ENCODE results near the gene SNRNP40.

Gene SNRNP40

GRCh38 chr1:31296486-31297276 is at the start of gene SNRNP40, which contains the start of gene ZCCHC17:
Gene SNRNP40 (minus strand): TSS chr1:31296788. CDS start chr1:31296751, 37 bp downstream.
Gene ZCCHC17 (plus strand): TSS chr1:31297032. CDS start chr1:31310099, 13,067 bp downstream.
- peak; percentile 52 to 99 (median 94) for DNase-seq

DNA sequence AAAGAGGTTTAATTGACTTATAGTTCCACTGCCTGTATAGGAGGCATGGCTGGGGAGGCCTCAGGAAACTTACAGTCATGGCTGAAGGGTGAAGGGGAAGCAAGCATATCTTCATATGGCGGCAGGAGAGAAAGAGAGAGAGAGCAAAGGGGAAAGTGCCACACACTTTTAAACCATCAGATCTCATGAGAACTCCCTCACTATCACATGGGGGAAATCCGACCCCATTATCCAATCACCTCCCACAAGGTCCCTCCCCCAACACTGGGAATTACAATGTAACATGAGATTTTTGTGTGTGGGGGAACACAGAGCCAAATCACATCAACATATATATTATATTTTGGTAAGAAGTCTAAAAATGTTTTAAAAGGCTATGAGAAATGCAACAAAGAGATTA is 49.0 kb upstream of the SNRNP40 start:
- DNase-seq: no peak

DNA sequence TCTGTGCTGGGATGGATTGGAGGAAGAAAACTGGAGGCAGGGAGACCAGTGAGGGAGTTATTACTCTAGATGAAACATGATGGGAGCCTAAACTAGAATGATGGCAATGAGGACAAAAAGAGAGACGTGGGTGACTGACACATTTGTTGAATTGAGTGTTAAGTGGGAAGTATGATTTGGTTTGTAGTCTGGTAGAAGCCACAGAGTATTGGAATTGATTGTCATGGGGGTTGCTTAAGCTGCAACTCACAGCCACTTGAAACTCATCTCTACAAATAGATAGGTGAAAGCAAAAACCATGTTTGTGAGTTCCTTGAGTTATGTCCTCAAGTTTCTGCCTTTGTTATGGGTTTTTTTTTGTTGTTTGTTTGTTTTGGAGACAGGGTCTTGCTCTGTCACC is 47.9 kb upstream of the SNRNP40 start:
- no peak for DNase-seq

DNA sequence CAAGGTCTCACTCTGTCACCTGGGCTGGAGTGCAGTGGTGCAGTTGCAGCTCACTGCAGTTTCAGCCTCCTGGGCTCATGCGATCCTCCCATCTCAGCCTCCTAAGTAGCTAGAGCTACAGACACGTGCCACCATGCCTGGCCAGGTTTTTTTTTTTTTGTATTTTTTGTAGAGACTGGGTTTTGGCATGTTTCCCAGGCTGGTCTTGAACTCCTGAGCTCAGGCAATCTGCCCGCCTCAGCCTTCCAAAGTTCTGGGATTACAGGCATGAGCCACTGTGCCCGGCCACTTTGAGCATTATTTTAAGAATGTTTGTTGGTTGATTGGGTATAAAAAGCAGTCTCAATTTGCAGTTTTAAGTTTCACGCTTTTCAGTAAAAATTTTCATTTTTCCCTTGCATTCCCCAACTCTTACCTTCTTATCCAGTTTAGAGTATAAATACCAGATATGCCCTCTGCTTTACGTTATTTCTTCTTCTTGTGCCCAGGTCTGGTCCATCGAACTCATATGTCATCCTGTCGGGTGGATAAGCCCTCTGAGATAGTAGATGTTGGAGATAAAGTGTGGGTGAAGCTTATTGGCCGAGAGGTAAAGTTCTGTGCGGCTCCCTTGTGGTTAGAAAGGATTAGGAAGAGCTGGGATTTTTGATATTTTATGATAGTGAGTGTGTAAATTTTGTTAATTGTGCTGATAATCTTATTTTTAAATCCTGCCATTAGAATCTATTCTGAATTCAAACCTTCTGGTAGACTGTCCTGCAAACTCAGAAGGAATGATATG is 40.3 kb upstream of the SNRNP40 start:
- no peak for DNase-seq

- peak in 5 of 58 donors; percentile 5 to 45 (median 14) for DNase-seq
These were observed 38.4 kb upstream of the SNRNP40 start for GRCh38 chr1:31335007-31335406.

GRCh38 chr1:31327381-31327780 is 30.8 kb upstream of the SNRNP40 start:
- DNase-seq: no peak

DNA sequence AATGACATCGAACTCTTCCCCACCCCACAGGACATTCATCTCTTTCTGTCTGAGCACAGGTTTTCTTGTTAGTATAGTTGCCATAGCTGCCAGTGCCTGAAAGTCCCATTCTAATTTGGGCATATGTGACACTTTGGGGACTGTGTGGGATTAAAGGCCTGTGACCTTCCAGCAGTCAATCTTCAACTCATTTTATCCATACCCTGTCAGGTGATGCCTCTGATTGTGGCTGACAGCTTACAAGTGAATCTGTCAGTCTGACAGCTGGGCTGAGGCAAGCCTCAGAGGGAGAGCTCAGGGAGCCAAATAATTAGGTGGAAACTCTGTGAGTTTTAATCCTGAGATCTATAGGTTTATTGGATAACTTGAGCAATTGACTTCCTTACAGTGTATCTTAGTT is 29.9 kb upstream of the SNRNP40 start:
- no peak for DNase-seq

GRCh38 chr1:31324992-31325391 is 28.4 kb upstream of the SNRNP40 start:
- DNase-seq: no peak

DNA sequence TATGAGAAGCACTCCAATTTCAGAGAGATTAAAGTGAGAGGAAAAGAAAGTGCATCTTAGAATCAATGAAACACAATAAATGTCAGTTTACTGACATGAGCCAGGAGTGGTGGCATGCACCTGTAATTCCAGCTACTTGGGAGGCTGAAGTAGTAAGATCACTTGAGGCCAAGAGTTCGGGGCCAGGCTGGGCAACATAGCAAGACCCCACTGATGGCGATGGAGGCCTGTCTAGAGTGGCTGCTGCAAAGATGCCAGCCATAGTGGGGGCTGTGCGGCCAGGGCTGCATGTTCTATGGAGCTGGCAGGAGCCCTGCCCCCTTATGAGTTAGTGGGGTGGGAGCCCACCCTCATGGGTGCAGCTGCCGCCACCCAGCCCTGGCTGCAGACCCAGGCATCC is 27.5 kb upstream of the SNRNP40 start:
- no peak for DNase-seq

DNA sequence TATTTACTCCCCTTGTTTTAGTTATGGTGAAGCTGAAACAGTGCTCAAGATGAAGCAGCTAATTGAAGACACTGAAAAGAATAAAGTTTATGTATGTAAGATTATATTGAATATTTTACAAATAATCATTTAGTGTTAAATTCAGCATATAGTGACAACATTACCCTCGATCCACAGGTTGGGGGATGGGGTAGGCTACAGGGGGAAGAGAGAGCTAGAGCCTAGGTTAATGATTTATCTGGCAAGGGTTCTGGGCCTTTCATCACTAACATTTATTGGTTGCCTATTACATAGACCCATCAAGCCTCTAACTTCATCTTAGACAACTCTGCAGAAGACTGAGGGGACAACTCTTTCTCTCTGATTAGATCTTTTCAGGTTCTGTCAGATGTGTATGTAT is 21.6 kb upstream of the SNRNP40 start:
- no peak for DNase-seq

DNA sequence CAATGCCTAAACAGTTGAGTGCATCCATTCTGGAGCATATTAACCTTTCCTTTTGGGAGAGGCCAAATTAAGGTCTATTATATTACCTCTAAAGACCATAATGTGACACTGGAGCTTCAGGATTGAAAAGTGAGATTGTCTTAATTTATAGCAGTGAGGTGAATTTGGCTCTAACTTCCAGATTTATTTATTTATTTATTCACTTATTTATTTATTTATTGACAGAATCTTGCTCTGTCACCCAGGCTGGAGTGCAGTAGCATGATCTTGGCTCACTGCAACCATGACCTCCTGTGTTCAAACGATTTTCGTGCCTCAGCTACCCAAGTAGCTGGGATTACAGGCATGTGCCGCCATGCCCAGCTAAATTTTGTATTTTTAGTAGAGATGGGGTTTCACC is 19.3 kb upstream of the SNRNP40 start:
- no peak for DNase-seq

DNA sequence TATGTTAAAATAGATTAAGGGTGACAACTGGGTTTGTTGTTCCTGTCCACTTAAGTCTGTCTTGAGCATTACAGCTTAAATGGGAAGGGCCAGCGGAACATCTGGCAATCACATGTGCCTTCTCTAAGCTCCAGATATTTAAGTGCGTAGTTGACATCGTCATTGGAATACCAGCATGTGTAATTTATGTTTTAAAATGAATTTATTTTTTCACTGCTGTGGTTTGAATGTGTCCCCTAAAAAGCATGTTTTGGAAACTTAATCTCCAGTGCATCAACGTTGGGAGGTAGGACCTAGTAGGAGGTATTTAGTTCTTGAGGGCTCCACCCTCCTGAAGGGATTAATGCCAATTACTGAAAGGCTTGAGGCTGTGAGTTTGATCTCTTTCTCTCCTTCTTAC is 13.6 kb upstream of the SNRNP40 start:
- no peak for DNase-seq

DNA sequence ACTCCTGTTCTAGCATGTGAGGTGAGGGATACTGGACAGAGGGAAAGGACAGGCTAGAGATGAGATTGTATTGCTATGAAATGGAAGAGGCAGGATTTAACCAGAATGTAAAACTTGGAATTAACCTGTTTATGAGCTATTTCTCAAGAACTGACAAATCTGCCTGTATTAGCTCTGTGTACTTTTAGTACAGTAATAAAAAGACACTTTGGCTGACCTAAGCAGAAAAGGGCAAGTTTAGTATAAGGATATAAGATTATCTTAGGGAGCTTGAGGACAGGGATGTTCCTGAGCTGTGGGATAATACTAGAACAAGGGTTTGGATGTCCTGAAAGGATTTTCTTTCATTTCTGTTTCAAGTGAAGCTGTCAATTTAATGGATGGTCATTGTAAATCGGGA is 11.4 kb upstream of the SNRNP40 start:
- DNase-seq: no peak

DNA sequence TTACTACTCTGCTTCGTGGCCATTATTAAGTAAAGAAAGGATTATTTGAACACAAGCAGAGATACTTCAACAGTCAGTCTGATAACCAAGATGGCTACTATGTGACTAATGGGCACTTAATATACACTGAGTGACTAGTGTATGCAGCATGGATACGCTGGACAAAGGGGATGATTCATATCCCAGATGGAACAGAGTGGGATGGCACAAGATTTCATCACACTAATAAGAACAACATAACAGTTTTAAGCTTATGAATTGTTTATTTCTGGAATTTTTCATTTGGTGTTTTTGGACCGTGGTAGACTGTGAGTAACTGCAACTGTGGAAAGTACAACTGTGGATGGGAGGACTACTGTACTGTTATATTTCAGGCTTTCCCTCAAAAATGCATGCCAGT is 9.7 kb upstream of the SNRNP40 start:
- DNase-seq: no peak

DNA sequence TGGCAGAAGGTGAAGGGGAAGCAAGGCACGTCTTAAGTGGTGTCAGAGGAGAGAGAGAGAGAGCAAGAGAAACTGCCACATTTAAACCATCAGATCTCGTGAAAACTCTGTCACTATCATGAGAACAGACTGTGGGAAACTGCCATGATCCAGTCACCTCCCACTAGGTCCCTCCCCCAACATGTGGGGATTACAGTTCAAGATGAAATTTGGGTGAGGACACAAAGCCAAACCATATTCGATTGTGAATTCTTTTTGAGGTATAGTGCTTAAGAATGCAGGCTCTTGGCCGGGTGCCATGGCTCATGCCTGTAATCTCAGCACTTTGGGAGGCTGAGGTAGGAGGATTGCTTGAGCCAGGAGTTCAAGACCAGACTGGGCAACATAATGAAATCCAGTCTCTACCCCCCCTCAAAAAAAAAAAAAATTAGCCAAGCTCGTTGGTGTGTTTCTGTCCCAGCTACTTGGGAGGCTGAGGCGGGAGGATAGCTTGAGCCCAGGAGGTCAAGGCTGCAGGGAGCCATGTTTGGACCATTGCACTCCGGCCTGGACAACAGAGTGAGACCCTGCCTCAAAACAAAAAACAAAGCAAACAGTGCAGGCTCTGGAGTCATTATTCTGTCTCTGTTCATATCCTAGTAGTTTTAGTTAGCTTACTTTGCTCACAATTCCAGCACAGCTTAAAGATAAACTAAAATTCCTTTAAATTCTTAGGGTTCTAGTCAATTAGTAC is 6.3 kb upstream of the SNRNP40 start:
- DNase-seq: no peak

DNA sequence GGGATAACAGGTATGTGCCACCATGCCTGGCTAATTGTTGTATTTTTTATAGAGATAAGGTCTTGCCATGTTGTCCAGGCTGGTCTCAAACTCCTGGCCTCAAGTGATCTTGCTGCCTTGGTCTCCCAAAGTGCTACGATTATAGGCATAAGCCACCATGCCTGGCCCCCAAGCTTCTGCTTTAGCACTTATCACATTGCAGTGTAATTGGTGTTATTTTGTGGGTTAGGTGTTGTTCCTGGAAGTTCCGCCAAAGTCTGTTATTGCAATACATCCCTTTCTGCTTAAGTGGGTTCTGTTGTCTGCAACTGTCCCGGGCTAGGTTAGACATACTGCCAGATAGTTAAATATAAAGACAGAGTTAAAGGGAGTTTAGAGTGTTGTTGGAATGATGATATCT is 3.6 kb upstream of the SNRNP40 start:
- DNase-seq: no peak

GRCh38 chr1:31299365-31299764 is 2.8 kb upstream of the SNRNP40 start:
- DNase-seq: no peak

DNA sequence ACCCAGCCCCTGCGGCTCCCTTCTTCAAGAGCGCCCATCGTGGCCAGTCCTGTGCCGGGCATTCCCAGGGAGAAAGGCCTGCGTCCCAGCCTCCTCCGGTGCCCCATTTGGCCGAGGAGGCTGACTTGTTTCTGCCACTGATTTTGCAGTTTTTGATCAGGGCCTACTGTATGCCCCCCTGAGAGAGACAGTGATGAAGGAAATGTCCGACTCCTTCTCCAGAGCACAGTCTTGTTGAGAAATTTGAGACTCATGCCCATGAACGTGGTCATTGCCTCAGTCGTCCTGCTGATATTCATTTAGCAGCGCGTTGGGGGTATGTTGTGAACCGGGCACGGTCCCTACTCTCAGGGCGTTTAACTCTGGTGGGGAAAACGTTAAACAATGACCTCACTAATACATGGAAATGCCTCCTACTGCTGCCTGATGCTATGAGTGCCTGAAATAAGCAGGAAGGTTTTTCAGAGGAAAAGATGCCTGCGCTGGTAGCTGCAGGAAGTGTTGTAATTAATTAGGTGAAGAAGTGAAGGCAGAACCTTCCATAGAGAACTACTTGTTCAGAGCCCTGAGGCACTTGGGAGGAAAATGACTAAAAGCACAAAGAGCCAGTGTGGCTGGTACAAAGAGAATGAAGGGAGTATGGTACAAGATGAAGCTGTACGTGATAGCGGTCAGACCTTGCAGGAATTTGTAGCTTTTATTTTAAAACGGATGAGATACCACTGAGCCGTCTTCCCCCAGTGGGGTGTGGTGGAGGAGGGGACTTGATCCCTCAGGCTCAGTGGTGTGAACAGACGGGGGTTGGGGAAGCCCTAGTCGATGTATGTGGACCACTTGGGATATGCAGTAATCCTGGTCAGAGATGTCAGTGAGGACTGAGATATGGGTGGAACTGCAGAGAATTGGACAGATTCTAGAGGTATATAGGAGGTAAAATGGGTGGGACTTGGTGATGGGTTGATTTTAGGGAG is 974 bp upstream of the SNRNP40 start:
- peak in 2 of 58 donors; percentile 2 to 25 for DNase-seq

DNA sequence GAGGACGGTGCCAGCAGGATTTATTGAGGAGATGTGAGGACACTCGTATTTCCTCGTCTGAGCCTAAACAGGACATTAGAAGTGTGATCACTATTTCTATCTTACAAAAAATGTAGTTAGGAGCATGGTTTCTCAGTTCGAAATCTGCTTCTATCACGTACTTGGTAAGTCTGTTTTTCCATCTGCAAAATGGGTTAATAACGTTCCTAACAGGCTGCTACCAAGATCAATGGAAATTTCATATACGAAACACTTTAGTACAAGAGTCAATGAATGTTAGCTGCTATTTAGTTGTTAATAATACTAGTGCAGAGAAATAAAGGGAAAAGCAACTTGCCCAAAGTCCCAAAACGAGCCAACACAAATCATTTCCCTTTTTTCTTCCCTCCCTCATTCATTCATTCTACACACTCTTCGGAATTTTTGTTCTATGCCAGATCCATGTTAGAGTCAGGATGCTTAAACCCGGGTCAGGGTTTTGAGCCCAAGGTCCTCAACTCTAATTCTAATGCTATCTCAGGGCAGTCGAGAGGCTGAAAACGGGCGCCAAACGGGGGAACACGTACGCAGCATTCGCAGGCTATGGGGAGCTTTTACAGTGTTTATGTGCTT is 608 bp downstream of the SNRNP40 start:
- no peak for DNase-seq

DNA sequence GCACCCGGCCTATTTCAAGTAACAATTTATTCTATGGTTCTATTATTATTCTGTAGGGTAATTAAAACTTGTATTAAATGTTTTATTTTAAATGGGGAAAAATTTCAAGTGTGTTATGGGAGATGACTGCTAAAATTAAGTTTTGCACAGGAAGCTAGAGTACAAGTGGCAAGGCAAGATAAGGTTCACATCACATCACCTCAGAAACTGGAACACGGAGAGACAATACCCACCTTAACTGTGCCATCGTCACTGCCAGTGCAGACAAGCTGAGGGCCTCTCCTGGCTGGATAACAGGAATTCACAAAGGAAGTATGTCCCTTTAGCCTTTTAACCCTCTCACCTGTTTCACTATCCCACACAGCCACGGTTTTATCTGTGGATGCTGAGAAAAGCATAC is 7.6 kb downstream of the SNRNP40 start:
- DNase-seq: no peak
